ENCODE results near the gene S1PR3.

DNA sequence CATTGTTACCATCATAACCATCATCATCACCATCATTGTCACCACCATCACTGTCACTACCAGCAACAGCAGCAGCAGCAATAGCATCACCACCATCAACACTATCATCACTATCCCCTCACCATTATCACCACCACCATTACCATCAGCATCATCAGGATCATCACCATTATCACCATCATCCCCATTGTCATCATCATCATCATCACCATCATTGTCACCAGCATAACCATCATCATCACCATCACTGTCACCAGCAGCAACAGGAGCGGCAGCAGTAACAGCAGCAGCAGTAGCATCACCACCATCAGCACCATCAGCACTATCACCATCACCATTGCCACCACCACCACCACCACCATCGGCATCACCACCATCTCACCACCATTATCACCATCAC lies 48.4 kb downstream of the S1PR3 start:
- TF ChIP-seq CTCF (conservative IDR thresholded peaks at IDR 0.05; ENCODE audit: low read length), result no peak
- TF ChIP-seq EZH2phosphoT487 (IDR thresholded peaks at IDR 0.05; ENCODE audit: borderline replicate concordance, low read depth, low read length), result no peak

All from OCI-LY7 (cell line).